Kidney epithelial cell (primary cell): ENCODE results near the gene TMEM176A. TPM values are rescaled to one million over a fixed set of nuclear protein-coding genes. Genes with fewer than 3 reads are reported as not detected.

Source experiments
- DNase-seq: peaks from one replicate; pipeline ENCODE4 v3.0.0-alpha.2; 2010; ENCODE audit warnings: low read depth
- H3K27me3 ChIP-seq: 2 replicates; pipeline ENCODE4 v1.6.0; 2011; ENCODE audit warnings: low read length; ENCODE audit not compliant: control insufficient read depth, insufficient read depth
- H3K36me3 ChIP-seq: 2 replicates; pipeline ENCODE4 v1.5.1; 2011; ENCODE audit warnings: low read length; ENCODE audit not compliant: control insufficient read depth, insufficient read depth
- H3K4me3 ChIP-seq: 2 replicates; pipeline ENCODE4 v1.5.1; 2011; ENCODE audit warnings: low read depth, mild to moderate bottlenecking, control low read depth, low read length
- total RNA-seq: library from RNA; depleted of rRNA; stranded (reverse); fragments of >200 nt; gene quantifications from 2 replicates; pipeline ENCODE4 v1.2.3, GENCODE V29; 2015
- TF ChIP-seq, protein P1 (sequence below): IDR thresholded peaks from 2 replicates; pipeline ENCODE4 v1.5.1; 2011; ENCODE audit warnings: mild to moderate bottlenecking, moderate library complexity, low read length, control low read depth, inconsistent platforms; ENCODE audit not compliant: insufficient read depth, poor library complexity, severe bottlenecking

The TMEM176A gene
- total RNA-seq, 1 donor from 2014 or later = 13.3 TPM

DNA sequence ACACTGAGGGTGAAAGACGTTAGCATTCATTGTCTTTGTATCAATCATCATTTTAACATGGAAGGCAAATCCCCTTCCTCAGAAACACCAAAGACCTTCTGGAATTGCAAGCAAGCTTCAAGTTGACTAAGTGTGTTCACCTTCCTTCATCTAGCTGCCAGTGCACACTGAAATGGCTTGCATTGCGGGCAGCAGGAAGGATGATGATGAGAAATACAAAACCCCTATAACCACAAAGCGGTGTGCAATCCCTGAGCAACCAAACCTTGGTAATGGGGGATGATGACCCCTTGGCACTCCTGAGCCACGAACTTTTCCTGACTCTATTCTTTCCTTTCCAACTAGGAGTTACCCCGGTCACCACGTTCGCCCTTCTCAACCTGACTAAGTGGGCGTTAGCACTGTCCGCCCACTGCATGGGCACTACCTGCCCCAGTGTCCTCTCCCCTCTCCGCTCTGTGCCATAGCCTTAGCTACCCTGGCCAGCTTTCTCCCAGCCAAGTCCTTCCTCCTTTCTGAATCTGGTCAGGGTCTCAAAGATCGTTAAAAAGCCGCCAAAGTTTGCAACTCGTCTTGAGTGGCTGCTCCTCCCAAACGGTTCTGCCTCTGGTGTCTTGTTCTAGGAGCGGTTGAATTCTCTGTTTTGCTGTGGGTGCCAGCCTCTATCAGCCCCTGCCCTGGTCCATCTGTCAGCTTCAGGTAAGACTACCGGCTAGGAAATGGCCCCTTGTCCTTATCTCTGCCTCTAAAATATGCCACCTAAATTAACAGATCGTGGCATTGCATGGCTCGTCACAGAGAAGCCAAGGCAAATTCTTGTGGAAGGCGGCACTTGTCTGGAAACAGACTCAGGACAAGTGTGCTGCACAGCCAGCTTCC, 51.2 kb downstream of the TMEM176A start:
- Histone ChIP-seq H3K27me3 (peaks cover 2% of the 10 kb centered on the region), H3K36me3 (no peaks in the 10 kb centered on the region), H3K4me3 (no peak overlapping the region)
- TF ChIP-seq, protein P1, sequence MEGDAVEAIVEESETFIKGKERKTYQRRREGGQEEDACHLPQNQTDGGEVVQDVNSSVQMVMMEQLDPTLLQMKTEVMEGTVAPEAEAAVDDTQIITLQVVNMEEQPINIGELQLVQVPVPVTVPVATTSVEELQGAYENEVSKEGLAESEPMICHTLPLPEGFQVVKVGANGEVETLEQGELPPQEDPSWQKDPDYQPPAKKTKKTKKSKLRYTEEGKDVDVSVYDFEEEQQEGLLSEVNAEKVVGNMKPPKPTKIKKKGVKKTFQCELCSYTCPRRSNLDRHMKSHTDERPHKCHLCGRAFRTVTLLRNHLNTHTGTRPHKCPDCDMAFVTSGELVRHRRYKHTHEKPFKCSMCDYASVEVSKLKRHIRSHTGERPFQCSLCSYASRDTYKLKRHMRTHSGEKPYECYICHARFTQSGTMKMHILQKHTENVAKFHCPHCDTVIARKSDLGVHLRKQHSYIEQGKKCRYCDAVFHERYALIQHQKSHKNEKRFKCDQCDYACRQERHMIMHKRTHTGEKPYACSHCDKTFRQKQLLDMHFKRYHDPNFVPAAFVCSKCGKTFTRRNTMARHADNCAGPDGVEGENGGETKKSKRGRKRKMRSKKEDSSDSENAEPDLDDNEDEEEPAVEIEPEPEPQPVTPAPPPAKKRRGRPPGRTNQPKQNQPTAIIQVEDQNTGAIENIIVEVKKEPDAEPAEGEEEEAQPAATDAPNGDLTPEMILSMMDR = no peak
- no peak for DNase-seq

DNA sequence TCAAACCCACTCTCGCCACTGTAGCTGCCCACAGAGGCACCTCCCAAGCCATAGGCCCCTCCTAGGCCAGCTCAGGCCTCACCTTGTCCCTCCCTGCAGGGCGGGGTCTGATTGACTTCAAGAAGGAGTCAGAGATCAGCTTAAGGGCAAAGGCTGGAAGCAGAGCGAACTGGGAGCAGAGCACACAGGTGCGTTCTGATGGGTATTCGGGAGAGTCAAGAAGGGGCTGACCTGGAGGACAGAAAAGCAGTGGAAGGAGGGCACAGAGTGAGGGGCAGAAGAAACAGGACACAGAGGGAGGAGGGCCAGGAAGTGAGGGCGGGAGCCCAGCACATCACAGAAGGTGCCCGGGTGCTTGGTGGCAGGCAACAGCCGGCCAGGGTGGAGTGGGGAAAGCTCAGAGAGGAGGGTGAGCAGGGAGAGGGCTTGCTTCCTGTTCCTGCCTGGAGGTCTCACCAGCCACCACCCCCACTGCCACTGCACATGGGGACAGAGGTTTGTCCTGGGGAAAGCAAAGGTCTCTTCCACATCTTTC, 51.9 kb downstream of the TMEM176A start, which contains the start of gene AOC1:
Gene AOC1 (plus strand): TSS at position 147 of the 535 bp plus-strand sequence. CDS start 3,954 bp downstream, outside the sequence.
- peaks cover 2% of the 10 kb centered on the region for H3K27me3 ChIP-seq
- no peaks in the 10 kb centered on the region for H3K36me3 ChIP-seq
- H3K4me3 ChIP-seq = no peak within 1 kb of the TSS
- TF ChIP-seq, protein P1 = no peak
- no peak for DNase-seq

DNA sequence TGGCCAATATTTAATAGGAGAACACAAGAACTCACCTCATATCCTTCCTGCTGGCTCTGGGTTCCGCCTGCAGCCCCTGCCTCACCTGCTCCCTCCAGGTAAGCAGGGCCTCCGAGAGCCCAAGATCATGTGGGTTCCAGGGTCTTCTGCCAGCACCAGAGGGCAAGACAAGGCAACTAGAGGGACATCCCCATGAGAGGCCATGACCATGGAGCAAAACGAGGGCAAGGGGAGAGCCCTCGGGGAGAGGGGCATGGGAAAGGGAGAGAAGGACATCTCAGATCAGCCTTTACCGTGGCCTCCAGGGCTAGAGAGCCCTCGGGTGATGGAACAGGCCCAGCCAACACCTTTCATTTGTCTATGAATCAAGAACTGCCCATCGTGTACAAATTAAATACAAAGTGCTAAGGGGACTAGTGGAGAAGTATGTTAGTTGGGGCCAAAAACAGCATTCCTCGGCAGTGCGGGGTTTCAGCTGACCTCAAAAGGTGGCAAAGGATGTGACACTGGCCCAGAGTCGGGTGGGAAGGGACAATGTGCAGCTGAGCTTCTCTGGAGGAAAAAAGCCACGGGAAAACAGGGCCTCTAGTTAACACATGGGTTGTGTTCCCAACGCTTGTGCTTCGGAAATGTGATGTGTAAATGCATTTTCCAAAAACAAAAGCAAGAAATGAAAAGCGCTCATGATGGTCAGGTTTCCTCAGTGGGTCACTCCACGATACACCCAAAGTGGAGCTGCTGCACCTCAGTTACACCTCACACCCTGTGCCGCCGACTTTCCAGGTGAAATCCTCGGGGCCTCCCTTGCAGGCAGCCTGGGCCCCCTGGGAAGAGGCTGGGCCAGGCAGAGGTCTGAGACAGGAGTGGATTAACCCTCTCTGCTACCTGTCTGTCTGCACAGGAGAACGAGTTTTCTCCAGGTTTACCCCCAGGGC, 53.8 kb downstream of the TMEM176A start:
- TF ChIP-seq, protein P1 = no peak
- H3K27me3 ChIP-seq = peaks cover 2% of the 10 kb centered on the region
- no peaks in the 10 kb centered on the region for H3K36me3 ChIP-seq
- no peak for DNase-seq
- no peak overlapping the region for H3K4me3 ChIP-seq

Other genes with a start within 250 kb of the TMEM176A start
- 0.13 TPM in 1 of 2 replicates, not detected in the other for gene GIMAP4, start 233.4 kb upstream of the TMEM176A start, total RNA-seq
- gene GIMAP6, start 168.4 kb upstream of the TMEM176A start, total RNA-seq = 0.34 TPM in 1 of 2 replicates, not detected in the other
- gene GIMAP2, start 115.1 kb upstream of the TMEM176A start, total RNA-seq = 0.48 and 0.54 TPM in 2 replicates
- gene GIMAP1, start 84.2 kb upstream of the TMEM176A start, total RNA-seq = not detected in 2 replicates
- gene GIMAP5, start 63.4 kb upstream of the TMEM176A start, total RNA-seq = 0.17 TPM in 1 of 2 replicates, not detected in the other
- 15.8 and 17.5 TPM in 2 replicates for gene TMEM176B, start 405 bp upstream of the TMEM176A start, total RNA-seq
- gene AOC1, start 51.7 kb downstream of the TMEM176A start, total RNA-seq = 0.68 and 1.0 TPM in 2 replicates
- gene KCNH2, start 177.6 kb downstream of the TMEM176A start, total RNA-seq = 2.1 and 4.1 TPM in 2 replicates
- 1.0 and 3.1 TPM in 2 replicates for gene NOS3, start 190.2 kb downstream of the TMEM176A start, total RNA-seq
- 0.55 and 2.1 TPM in 2 replicates for gene ATG9B, start 223.7 kb downstream of the TMEM176A start, total RNA-seq
- 36.8 and 37.1 TPM in 2 replicates for gene ABCB8, start 227.7 kb downstream of the TMEM176A start, total RNA-seq
- 0.04 and 0.41 TPM in 2 replicates for gene ASIC3, start 247.8 kb downstream of the TMEM176A start, total RNA-seq